ENCODE measurements around the gene TREM2.

DNA sequence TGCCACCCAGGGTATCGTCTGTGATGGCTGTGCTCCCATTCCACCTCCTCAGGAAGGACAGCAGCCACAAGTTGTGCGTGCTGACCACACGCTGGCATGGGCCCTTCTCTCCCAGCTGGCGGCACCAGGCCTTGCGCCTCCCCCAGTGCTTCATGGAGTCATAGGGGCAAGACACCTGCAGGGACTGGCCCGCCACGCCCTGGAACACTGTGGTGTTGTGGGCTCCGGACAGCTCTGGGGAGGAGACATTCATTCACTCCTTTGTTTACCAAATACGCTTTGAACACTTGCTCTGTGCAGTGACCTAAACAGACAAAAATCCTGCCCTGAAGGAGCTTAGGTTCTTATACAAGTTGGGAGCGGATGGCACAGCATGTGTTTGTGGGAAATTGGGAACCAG is 1.5 kb downstream of the TREM2 start:
- TF ChIP-seq FOXA3 (CRISPR knock-in tag; IDR thresholded peaks at IDR 0.05) (no peak), DNMT1 (CRISPR knock-in tag; IDR thresholded peaks at IDR 0.05) (no peak)
